HEK293 (cell line): Measurements from ENCODE around the gene C3orf20.

ENCODE experiments used
- CTCF ChIP-seq: fragments of 450-650 bp; formaldehyde crosslinking; IDR thresholded peaks from 2 replicates; pipeline ENCODE4 v1.5.1; 2016; ENCODE audit warnings: missing biosample characterization, missing genetic modification characterization
- HOXD13 ChIP-seq: sonication (generic); formaldehyde crosslinking; IDR thresholded peaks from 2 replicates; pipeline ENCODE4 v1.8.0; 2022; ENCODE audit warnings: missing genetic modification reagents, borderline replicate concordance
- ZNF121 ChIP-seq: fragments of 450-650 bp; formaldehyde crosslinking; IDR thresholded peaks from 2 replicates; pipeline ENCODE4 v1.5.1; 2016; ENCODE audit warnings: missing biosample characterization, missing genetic modification characterization

- TF ChIP-seq HOXD13 (CRISPR knock-in tag) (no peak), ZNF121 (no peak), CTCF (tag by site-specific recombination) (no peak)
Observed at GRCh38 chr3:14721126-14721864, 46.4 kb downstream of the C3orf20 start.
